HepG2 (cell line): ENCODE data around the gene IGF2. TPM values are rescaled to one million over a fixed set of nuclear protein-coding genes. Genes with fewer than 3 reads are reported as not detected.
A peak's percentile ranks its signal among the peaks of the same experiment; 100 is the strongest.

Source experiments
- AHDC1 ChIP-seq: sonication (generic); formaldehyde crosslinking; IDR thresholded peaks from 2 replicates; pipeline ENCODE4 v1.5.1; 2020; ENCODE audit warnings: mild to moderate bottlenecking, missing genetic modification reagents, borderline replicate concordance
- ARID4A ChIP-seq: sonication (generic); formaldehyde crosslinking; IDR thresholded peaks from 2 replicates; pipeline ENCODE4 v1.5.0; 2020; ENCODE audit warnings: mild to moderate bottlenecking, missing genetic modification reagents, borderline replicate concordance
- CTCF ChIP-seq: sonication (generic); formaldehyde crosslinking; IDR thresholded peaks from 2 replicates; pipeline ENCODE4 v1.5.0; 2020; ENCODE audit warnings: mild to moderate bottlenecking, missing genetic modification reagents, moderate library complexity
- HINFP ChIP-seq: sonication (generic); formaldehyde crosslinking; IDR thresholded peaks from 2 replicates; pipeline ENCODE4 v1.4.0; 2020; ENCODE audit warnings: low read depth, mild to moderate bottlenecking, missing genetic modification reagents
- LRRFIP1 ChIP-seq: sonication (generic); formaldehyde crosslinking; conservative IDR thresholded peaks from 2 replicates; pipeline ENCODE4 v1.4.0; 2020; ENCODE audit warnings: missing genetic modification reagents
- NR2F2 ChIP-seq: IDR thresholded peaks from 2 replicates; pipeline ENCODE4 v1.6.1; 2012; ENCODE audit warnings: low read depth, inconsistent platforms, borderline replicate concordance
- PHF8 ChIP-seq: sonication (generic); formaldehyde crosslinking; IDR thresholded peaks from 2 replicates; pipeline ENCODE4 v1.5.0; 2020; ENCODE audit warnings: missing genetic modification reagents
- ZNF574 ChIP-seq: sonication (generic); formaldehyde crosslinking; IDR thresholded peaks from 2 replicates; pipeline ENCODE4 v1.4.0; 2020; ENCODE audit warnings: missing genetic modification reagents
- polyA plus RNA-seq, 8 experiments: library from polyadenylated mRNA; depleted of rRNA in 3 of 8; stranded (reverse) in 7 of 8; unstranded in 1 of 8; fragments of >200 nt; fragmentation: Illumina TruSeq in 4 of 8; extraction: Trizol in 4 of 8; gene quantifications; 2 replicates each; pipeline versions ENCODE4 v1.2.1 to v1.2.3, GENCODE V29; 2011 to 2016; ENCODE audit warnings: low read depth in 4 of 8, missing spikeins in 1 of 8, mixed read lengths in 1 of 8; ENCODE audit not compliant: insufficient read depth in 1 of 8
- total RNA-seq, 5 experiments: library from RNA; depleted of rRNA; stranded (reverse); fragments of >200 nt; fragmentation: Illumina TruSeq; extraction: Trizol; gene quantifications; 2 replicates each; pipeline ENCODE4 v1.2.3, GENCODE V29; 2016; ENCODE audit warnings: low read depth in 1 of 5

IGF2 gene
- total and polyA plus RNA-seq, 2 of the 13 experiments (the other 11 are each of a cell fraction or from before 2014, with no cell fraction given) = 79.1 to 254 TPM

- TF ChIP-seq ZNF574 (no peak), ARID4A (CRISPR knock-in tag) (no peak), NR2F2 (no peak), HINFP (CRISPR knock-in tag) (no peak), PHF8 (no peak), AHDC1 (CRISPR knock-in tag) (no peak), LRRFIP1 (no peak), CTCF (CRISPR knock-in tag) (peak; percentile 69)
These were observed 47.6 kb upstream of the IGF2 start (continued) for GRCh38 chr11:2186669-2187279.
